ENCODE results near the gene TET3.

- TF ChIP-seq CTCF (IDR thresholded peaks at IDR 0.05) (no peak), POLR2AphosphoS5 (IDR thresholded peaks at IDR 0.05) (no peak), POLR2A (IDR thresholded peaks at IDR 0.05) (no peak)
Observed at GRCh38 chr2:74020702-74021406, 36.1 kb downstream of the TET3 start.

All from sigmoid colon (tissue), 4 donors.